H1 (cell line): ENCODE data around the gene CMIP. TPM values are rescaled to one million over a fixed set of nuclear protein-coding genes. Genes with fewer than 3 reads are reported as not detected.

Source experiments
- CHD7 ChIP-seq: fragments of 300-600 bp; sonication (generic); IDR thresholded peaks from 2 replicates; pipeline ENCODE4 v1.7.1; 2012; ENCODE audit warnings: low read length, moderate library complexity, mild to moderate bottlenecking, inconsistent platforms; ENCODE audit not compliant: insufficient replicate concordance
- polyA plus RNA-seq, 7 experiments: library from polyadenylated mRNA; depleted of rRNA in 3 of 7; stranded (reverse) in 5 of 7; unstranded in 2 of 7; fragments of >200 nt in 5 of 7; fragments of 200-250 nt in 2 of 7; gene quantifications; 1 replicate in 5 of 7; 2 replicates in 1 of 7; 4 replicates in 1 of 7; pipeline versions ENCODE4 v1.2.1 to v1.2.3, GENCODE V29; 2011 to 2013; ENCODE audit warnings: missing spikeins in 2 of 7, mixed read lengths in 2 of 7
- total RNA-seq: library from RNA; stranded (reverse); fragmentation: NEBNext Ultra II Directional; extraction: Animal tissue kit (Norgen Biotek cat#: 25700); gene quantifications from 2 replicates; pipeline ENCODE4 v1.2.1, GENCODE V29; 2021

The CMIP gene
- total and polyA plus RNA-seq, 2 of the 8 experiments (the other 6 are each of a cell fraction or from before 2014, with no cell fraction given), result 7.9 to 53.2 TPM

GRCh38 chr16:81632392-81633146, 188.0 kb downstream of the CMIP start (continued):
- no peak for TF ChIP-seq CHD7
